Endodermal cell (in vitro differentiated cells): ENCODE results near the gene RNF183. TPM values are rescaled to one million over a fixed set of nuclear protein-coding genes. Genes with fewer than 3 reads are reported as not detected.

Experiments used
- DNase-seq: peaks from one replicate; pipeline ENCODE4 v3.0.0-alpha.2; 2017
- H3K27ac ChIP-seq: 2 replicates; pipeline ENCODE4 v1.5.1; 2013; ENCODE audit warnings: mild to moderate bottlenecking, low read depth, low read length, moderate library complexity
- H3K27me3 ChIP-seq: 2 replicates; pipeline ENCODE4 v1.6.1; 2013; ENCODE audit warnings: mild to moderate bottlenecking, low read length, moderate library complexity; ENCODE audit not compliant: insufficient read depth, control insufficient read depth, poor library complexity, severe bottlenecking
- H3K36me3 ChIP-seq: 2 replicates; pipeline ENCODE4 v1.7.0; 2013; ENCODE audit warnings: mild to moderate bottlenecking, low read length, moderate library complexity; ENCODE audit not compliant: control insufficient read depth, insufficient read depth
- H3K4me1 ChIP-seq: one replicate; pipeline ENCODE4 v1.7.0; 2013; ENCODE audit warnings: low read length; ENCODE audit not compliant: control insufficient read depth, insufficient read depth
- H3K4me3 ChIP-seq: 2 replicates; pipeline ENCODE4 v1.5.1; 2013; ENCODE audit warnings: mild to moderate bottlenecking, low read length, moderate library complexity
- H3K9ac ChIP-seq: 2 replicates; pipeline ENCODE4 v1.6.1; 2013; ENCODE audit warnings: mild to moderate bottlenecking, low read length, moderate library complexity; ENCODE audit not compliant: poor library complexity, severe bottlenecking; ENCODE audit errors: extremely low read depth
- H3K9me3 ChIP-seq: 2 replicates; pipeline ENCODE4 v1.6.1; 2013; ENCODE audit warnings: mild to moderate bottlenecking, low read length, moderate library complexity; ENCODE audit not compliant: control insufficient read depth
- H3K27ac Mint-ChIP-seq: 2 replicates; pipeline ENCODE4 v1.8.0; 2020; ENCODE audit warnings: mixed read lengths
- H3K27me3 Mint-ChIP-seq: 2 replicates; pipeline ENCODE4 v1.8.0; 2021; ENCODE audit warnings: mild to moderate bottlenecking, mixed read lengths; ENCODE audit not compliant: insufficient read depth
- H3K36me3 Mint-ChIP-seq: 2 replicates; pipeline ENCODE4 v1.8.0; 2020; ENCODE audit warnings: low read depth, mixed read lengths
- H3K4me1 Mint-ChIP-seq: 2 replicates; pipeline ENCODE4 v1.8.0; 2020; ENCODE audit warnings: mixed read lengths
- H3K4me3 Mint-ChIP-seq: 2 replicates; pipeline ENCODE4 v1.8.0; 2020; ENCODE audit warnings: mild to moderate bottlenecking, moderate library complexity, mixed read lengths
- H3K9me3 Mint-ChIP-seq: 2 replicates; pipeline ENCODE4 v1.8.0; 2020; ENCODE audit warnings: mild to moderate bottlenecking, mixed read lengths
- CTCF ChIP-seq: fragments of 200-600 bp; sonication (generic); conservative IDR thresholded peaks from 2 replicates; pipeline ENCODE4 v1.5.0; 2021; ENCODE audit warnings: antibody characterized with exemption, mild to moderate bottlenecking
- WGBS, 2 experiments: methylation state at CpG; one replicate each; pipeline versions ENCODE4 v1.1.5 to v1.1.7; 2013; ENCODE audit warnings: missing lambda C conversion rate in 2 of 2, mixed read lengths in 1 of 2; ENCODE audit not compliant: insufficient coverage in 1 of 2, insufficient read length in 1 of 2; 5-methylcytosine and 5-hydroxymethylcytosine counted together
- total RNA-seq, 2 donors: library from RNA; stranded (reverse); fragmentation: NEBNext Ultra II Directional in 1 of 2; extraction: Animal tissue kit (Norgen Biotek cat#: 25700) in 1 of 2; gene quantifications; 2 replicates in 1 of 2; 3 replicates in 1 of 2; pipeline ENCODE4 v1.2.1, GENCODE V29; 2021

Gene RNF183
- total RNA-seq, 2 donors from 2014 or later: 0.48 to 0.97 TPM

GRCh38 chr9:113257863-113258262 is 45.3 kb downstream of the RNF183 start:
- no peaks in the 10 kb centered on the region for H3K4me1 ChIP-seq
- no peak overlapping the region for H3K4me3 Mint-ChIP-seq

GRCh38 chr9:113255438-113255837 is 47.7 kb downstream of the RNF183 start:
- Histone ChIP-seq H3K9me3 (no peaks in the 10 kb centered on the region), H3K27ac (no peak overlapping the region), H3K36me3 (peaks cover 27% of the 10 kb centered on the region), H3K4me1 (no peaks in the 10 kb centered on the region), H3K4me3 (no peak overlapping the region), H3K27me3 (no peaks in the 10 kb centered on the region), H3K9ac (no peak overlapping the region)
- Mint-ChIP-seq H3K27ac (no peak overlapping the region), H3K4me3 (no peak overlapping the region), H3K27me3 (no peaks in the 10 kb centered on the region), H3K36me3 (peaks cover 25% of the 10 kb centered on the region), H3K9me3 (peaks cover 3% of the 10 kb centered on the region), H3K4me1 (peaks cover 7% of the 10 kb centered on the region)
- no peak for TF ChIP-seq CTCF
- WGBS, 2 experiments: 88 to 96% methylated on average over 4 to 6 of the region's 6 CpGs
- no peak for DNase-seq

More at GRCh38 chr9:113257863-113258262, 45.3 kb downstream of the RNF183 start:
- DNase-seq: no peak
- Histone ChIP-seq H3K4me3 (no peak overlapping the region), H3K27me3 (no peaks in the 10 kb centered on the region), H3K9me3 (no peaks in the 10 kb centered on the region), H3K9ac (no peak overlapping the region), H3K27ac (no peak overlapping the region), H3K36me3 (peaks cover 43% of the 10 kb centered on the region)
- WGBS, 2 experiments: 94 to 97% methylated on average over 2 to 3 of the region's 3 CpGs
- H3K27me3 Mint-ChIP-seq: no peaks in the 10 kb centered on the region
- TF ChIP-seq CTCF: no peak
- peaks cover 7% of the 10 kb centered on the region for H3K4me1 Mint-ChIP-seq
- H3K27ac Mint-ChIP-seq: no peak overlapping the region
- H3K36me3 Mint-ChIP-seq: peaks cover 44% of the 10 kb centered on the region
- H3K9me3 Mint-ChIP-seq: no peaks in the 10 kb centered on the region

- no peak for DNase-seq
- no peak for TF ChIP-seq CTCF
- Mint-ChIP-seq H3K36me3 (peaks cover 20% of the 10 kb centered on the region), H3K4me1 (peaks cover 7% of the 10 kb centered on the region), H3K9me3 (peaks cover 3% of the 10 kb centered on the region), H3K27me3 (no peaks in the 10 kb centered on the region), H3K4me3 (no peak overlapping the region), H3K27ac (no peak overlapping the region)
- H3K4me1 ChIP-seq: no peaks in the 10 kb centered on the region
- no peaks in the 10 kb centered on the region for H3K9me3 ChIP-seq
- H3K36me3 ChIP-seq: peaks cover 22% of the 10 kb centered on the region
- WGBS, 2 experiments: 94 to 100% methylated on average over 1 of the region's 1 CpG
- H3K27ac ChIP-seq: no peak overlapping the region
- no peak overlapping the region for H3K4me3 ChIP-seq
- no peaks in the 10 kb centered on the region for H3K27me3 ChIP-seq
- H3K9ac ChIP-seq: no peak overlapping the region
These were observed 48.2 kb downstream of the RNF183 start for GRCh38 chr9:113254991-113255390.
